ENCODE data around the gene COL10A1.
"Not testable (repeated sequence)": the region's sequence is repeated elsewhere in the genome, so short reads cannot be mapped to it uniquely, and the experiment has no call there.

The COL10A1 gene

DNA sequence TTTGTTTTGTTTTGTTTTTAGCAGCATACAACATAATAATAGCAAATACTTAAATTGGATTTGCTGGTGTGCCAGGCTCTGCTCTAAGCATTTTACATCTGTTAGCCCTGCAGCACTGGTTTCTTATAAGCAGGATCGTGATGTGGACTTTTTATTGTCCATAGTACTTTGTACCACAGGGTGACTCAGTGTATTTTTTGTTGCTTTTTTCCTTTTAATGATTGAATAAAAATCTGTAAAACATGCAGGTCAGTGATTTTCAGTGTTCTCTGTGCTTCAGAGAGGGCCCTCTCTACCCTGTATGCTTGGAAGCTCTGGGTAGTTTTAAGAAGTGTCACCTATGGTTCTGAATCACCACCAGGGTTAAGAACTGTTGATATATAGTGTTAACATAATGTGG is 21.3 kb downstream of the COL10A1 start:
- peaks cover 40% of the 10 kb centered on the region for H3K36me3 Mint-ChIP-seq

DNA sequence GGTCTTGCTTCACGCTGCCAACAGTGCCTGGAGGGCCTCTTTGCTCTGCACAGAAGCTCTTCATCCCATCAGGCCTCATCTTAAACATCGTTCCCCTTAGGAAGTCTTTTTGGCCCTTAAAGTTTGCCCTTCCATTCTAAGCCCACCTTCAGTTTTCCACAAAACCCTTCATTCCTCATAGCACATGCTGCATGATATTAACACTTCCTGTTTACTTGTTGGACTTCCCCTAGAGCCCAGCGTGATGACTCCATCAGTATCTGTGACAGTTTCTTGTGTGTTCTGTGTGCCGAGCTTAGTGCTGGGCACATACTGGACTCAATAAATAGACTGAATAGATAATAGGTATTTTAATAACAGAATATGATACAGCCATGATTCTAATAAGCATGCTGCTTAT is 23.1 kb downstream of the COL10A1 start:
- ATAC-seq (no peak), DNase-seq (ENCODE audit: low spot score in 2 of 2) (no peak)
- H3K4me1 Mint-ChIP-seq, result peaks cover 48% of the 10 kb centered on the region
- peaks cover 24% of the 10 kb centered on the region for H3K36me3 Mint-ChIP-seq
- peak overlapping the region; percentile 10 for H3K27ac Mint-ChIP-seq
- H3K4me3 Mint-ChIP-seq, result peak overlapping the region; percentile 87
- no peaks in the 10 kb centered on the region for H3K9me3 Mint-ChIP-seq

More for the DNA sequence above, 21.3 kb downstream of the COL10A1 start:
- Mint-ChIP-seq H3K4me1 (peaks cover 55% of the 10 kb centered on the region), H3K9me3 (no peaks in the 10 kb centered on the region), H3K4me3 (peak overlapping the region; percentile 18), H3K27ac (peak overlapping the region; percentile 65)
- DNase-seq (ENCODE audit: low spot score in 2 of 2) (no peak), ATAC-seq (no peak)

DNA sequence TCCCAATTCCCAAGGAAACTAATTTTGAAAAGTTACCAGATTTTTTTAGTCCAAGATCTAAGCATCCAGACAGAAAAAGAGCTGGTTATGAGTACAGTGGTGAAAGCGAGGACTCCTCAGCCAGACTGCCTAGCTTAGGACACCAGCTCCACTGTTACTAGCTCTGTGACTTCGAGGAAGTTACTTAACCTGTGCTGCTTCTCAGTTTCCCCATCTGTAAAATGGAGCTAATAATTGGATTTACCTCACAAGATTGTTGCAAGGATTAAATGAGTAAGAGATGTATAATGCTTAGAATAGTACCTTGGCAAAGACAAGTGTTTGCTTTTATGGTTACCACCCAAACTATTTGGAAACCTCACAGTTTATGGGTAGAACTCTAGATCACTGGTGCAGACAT is 24.1 kb downstream of the COL10A1 start:
- Mint-ChIP-seq H3K4me1 (peaks cover 48% of the 10 kb centered on the region), H3K27ac (peak overlapping the region; percentile 10), H3K36me3 (peaks cover 16% of the 10 kb centered on the region), H3K9me3 (no peaks in the 10 kb centered on the region), H3K4me3 (peak overlapping the region; percentile 87)
- no peak for DNase-seq (ENCODE audit: low spot score in 2 of 2)
- ATAC-seq, result no peak

DNA sequence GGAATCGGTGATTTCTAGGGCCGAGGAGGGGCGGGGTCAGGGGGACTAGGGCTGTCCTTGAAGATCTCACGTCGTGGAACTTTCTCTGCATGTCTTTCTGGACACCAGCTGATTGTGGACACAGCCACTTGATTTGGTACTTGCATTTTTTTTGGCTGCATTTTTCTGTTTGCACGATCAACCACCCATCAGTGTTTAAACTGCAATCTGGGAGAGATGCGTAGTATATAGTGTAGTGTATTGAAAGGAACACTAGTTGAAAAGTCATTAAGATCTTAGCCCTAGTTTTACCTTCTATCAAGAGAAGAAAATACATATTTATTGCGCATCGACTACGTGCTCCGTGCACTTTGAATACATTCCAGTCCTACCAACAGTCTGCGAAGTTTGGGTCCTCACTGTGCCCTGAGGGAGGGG is 24.6 kb downstream of the COL10A1 start:
- Mint-ChIP-seq H3K4me1 (peaks cover 48% of the 10 kb centered on the region), H3K4me3 (peak overlapping the region; percentile 87), H3K9me3 (no peaks in the 10 kb centered on the region), H3K27ac (peak overlapping the region; percentile 88), H3K36me3 (peaks cover 13% of the 10 kb centered on the region)
- ATAC-seq, result peak; percentile 0
- no peak for DNase-seq (ENCODE audit: low spot score in 2 of 2)

DNA sequence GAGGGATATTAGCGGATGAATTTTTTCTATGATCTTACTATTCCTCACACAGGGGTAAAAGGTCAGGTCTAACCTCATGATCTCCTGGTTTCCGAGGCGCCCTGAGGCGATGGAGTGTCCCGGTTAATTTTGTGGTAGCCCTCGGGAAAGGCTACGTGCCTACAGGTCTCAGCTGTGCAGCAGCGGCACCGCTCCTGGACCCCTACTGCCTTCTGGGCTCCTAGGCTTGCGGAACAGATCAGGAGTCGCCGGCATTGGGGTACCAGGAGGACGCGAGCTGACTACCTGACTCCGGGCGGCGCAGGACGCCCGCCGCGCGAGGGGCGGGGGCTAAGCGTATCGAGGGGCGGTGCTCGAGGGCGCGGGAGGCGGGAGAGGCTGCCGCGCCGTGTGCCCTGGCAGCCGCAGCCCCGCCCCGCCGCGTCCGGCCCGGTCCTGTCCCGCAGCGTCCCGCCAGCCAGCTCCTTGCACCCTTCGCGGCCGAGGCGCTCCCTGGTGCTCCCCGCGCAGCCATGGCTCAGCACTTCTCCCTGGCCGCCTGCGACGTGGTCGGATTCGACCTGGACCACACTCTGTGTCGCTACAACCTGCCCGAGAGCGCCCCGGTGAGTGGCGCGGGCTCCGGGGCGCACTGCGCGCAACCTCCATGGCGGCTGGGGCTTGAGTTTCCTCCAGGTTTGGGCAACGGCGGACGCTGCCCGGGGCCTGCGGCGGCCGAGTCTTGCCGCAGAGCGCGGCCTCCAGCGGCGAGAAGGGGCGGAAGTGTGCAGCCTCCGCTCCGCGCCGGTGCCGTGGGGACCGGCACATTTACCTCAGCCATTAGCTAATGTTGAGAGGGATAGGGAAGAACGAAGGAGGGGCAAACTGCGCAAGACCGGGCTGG is 25.3 kb downstream of the COL10A1 start, which contains the start of gene NT5DC1:
Gene NT5DC1 (plus strand): TSS at position 435 of the 883 bp plus-strand sequence. CDS start 78 bp downstream, at position 513.
- peak within 1 kb of the TSS; percentile 87 for H3K4me3 Mint-ChIP-seq
- peak within 1 kb of the TSS; percentile 88 for H3K27ac Mint-ChIP-seq
- peaks cover 3% of the 10 kb centered on the region for H3K9me3 Mint-ChIP-seq
- ATAC-seq (peak; percentile 95), DNase-seq (ENCODE audit: low spot score in 2 of 2) (peak; percentile 68 to 91)
- H3K36me3 Mint-ChIP-seq, result peaks cover 13% of the 10 kb centered on the region
- peaks cover 43% of the 10 kb centered on the region for H3K4me1 Mint-ChIP-seq

DNA sequence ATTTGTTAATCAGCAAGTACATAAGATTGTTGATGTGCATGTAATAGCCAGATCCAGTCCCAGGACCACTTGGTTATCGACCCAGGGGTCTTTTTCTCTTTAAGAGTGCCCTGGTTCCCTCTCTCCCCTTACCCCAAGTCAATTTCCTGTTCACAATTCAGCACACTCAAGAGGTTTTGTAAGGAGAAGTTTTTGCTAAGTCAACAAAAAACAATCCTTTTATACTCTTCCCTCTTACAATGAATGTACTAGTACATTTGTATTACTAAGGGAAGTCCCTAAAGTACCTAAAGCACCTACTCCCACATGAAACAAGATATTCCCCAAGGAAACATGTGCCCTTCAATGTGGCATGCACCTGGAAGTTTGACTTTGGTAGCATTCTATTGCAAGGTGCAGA is 26.9 kb downstream of the COL10A1 start:
- H3K4me1 Mint-ChIP-seq, result peaks cover 28% of the 10 kb centered on the region
- H3K36me3 Mint-ChIP-seq, result peaks cover 8% of the 10 kb centered on the region
- no peak overlapping the region for H3K27ac Mint-ChIP-seq
- peaks cover 3% of the 10 kb centered on the region for H3K9me3 Mint-ChIP-seq
- ATAC-seq, result no peak
- no peak overlapping the region for H3K4me3 Mint-ChIP-seq
- no peak for DNase-seq (ENCODE audit: low spot score in 2 of 2)

DNA sequence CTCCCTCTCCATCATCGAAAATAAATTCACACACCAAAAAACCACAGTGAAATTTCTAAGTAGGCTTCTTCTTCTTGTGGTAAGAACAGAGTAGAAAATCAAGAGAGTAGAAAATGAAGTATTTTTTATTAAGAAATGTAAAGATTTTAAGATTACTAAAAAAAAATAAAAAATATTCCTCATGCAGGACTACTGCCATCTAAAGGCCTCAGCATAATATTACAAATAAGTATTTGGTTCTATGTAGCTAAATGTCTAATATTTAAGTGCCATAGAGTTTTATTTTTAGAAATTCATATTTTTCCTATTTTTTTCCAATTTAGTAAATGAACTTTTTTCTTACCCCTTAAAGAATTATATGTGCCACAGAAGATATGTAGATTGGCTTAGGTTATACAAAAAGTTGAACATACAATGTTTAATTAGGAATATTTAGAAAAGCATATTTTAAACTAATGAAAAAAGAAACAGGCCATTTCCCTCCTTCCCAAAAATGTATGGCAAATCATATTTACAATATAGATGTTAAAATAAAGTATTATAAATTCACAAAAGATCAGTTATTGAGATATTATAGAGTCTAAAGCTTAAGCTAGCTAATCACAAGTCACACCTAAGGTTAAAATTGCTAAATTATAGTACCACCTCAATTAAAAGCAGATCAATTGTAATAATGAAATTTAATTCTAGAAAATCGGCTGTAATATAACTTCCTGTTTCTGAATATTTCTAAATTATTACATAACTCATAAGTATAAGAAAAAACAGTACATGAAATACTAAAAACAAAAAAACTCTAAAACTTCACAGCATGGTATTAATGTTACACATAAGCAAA is 28.7 kb downstream of the COL10A1 start:
- Mint-ChIP-seq H3K4me1 (peaks cover 10% of the 10 kb centered on the region), H3K4me3 (no peak overlapping the region), H3K9me3 (peaks cover 3% of the 10 kb centered on the region), H3K36me3 (no peaks in the 10 kb centered on the region), H3K27ac (no peak overlapping the region)
- no peak for DNase-seq (ENCODE audit: low spot score in 2 of 2)
- no peak for ATAC-seq

DNA sequence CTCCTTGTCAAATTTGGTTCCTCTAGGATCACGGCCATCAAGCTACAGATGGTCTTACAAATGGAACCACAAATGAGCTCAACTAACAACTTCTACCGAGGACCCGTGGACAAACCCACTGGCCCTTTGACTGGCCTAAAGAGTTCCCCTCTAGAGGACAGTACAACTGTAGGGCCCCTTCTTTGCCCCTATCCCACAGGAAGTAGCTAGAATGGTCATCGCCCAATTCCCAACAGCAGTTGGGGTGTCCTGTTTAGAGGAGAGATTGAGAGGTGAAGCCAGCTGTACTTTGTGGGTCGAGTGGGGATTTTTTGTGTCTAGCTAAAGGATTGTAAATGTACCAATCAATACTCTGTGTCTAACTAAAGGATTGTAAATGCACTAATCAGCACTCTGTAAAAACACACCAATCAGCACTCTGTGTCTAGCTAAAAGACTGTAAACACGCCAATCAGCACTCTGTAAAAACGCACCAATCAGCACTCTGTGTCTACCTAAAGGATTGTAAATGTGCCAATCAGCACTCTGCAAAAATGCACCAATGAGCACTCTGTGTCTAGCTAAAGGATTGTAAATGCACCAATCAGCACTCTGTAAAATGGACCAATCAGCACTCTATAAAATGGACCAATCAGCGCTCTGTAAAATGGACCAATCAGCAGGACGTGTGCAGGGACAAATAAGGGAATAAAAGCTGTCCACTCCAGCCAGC is 29.7 kb downstream of the COL10A1 start:
- not testable (repeated sequence) for ATAC-seq; H3K4me3 Mint-ChIP-seq; H3K4me1 Mint-ChIP-seq; H3K36me3 Mint-ChIP-seq; H3K27ac Mint-ChIP-seq; H3K9me3 Mint-ChIP-seq; DNase-seq (ENCODE audit: low spot score in 2 of 2)

DNA sequence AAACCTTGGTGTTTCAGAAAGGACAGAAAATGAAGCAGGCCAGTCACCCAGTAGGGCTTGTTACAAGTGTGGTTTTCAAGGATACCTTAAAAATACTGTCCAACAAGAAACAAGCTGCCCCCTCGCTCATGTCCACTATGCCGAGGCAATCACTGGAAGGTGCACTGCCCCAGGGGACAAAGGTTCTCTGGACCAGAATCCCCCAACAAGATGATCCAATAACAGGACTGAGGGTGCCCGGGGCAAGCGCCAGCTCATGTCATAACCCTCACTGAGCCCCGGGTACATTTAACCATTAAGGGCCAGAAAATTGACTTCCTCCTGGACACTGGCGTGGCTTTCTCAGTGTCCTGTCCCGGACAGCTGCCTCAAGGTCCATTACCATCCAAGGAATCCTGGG is 31.9 kb downstream of the COL10A1 start:
- Mint-ChIP-seq H3K9me3 (peaks cover 3% of the 10 kb centered on the region), H3K4me1 (peaks cover 6% of the 10 kb centered on the region), H3K27ac (no peak overlapping the region), H3K4me3 (no peak overlapping the region), H3K36me3 (no peaks in the 10 kb centered on the region)
- no peak for ATAC-seq
- DNase-seq (ENCODE audit: low spot score in 2 of 2), result no peak

DNA sequence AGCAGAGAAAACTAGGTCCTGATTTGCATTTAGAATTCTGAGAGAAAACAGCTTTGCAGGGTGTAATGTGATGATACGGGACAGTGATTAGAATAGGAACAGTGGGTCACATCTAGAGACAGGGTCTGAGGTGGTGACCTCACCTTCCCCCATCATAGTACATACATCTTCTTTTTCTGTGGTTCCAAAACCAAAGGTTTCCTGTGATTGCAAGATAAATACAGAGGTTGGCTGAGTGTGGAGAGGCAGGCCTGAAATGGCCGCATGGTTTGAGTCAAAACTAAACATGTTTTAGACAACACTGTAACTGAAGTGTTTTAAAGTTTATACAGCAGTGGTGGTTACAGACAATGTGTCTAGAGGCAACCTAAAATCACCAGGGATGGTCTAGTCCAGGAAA is 35.7 kb downstream of the COL10A1 start:
- no peak overlapping the region for H3K4me3 Mint-ChIP-seq

DNA sequence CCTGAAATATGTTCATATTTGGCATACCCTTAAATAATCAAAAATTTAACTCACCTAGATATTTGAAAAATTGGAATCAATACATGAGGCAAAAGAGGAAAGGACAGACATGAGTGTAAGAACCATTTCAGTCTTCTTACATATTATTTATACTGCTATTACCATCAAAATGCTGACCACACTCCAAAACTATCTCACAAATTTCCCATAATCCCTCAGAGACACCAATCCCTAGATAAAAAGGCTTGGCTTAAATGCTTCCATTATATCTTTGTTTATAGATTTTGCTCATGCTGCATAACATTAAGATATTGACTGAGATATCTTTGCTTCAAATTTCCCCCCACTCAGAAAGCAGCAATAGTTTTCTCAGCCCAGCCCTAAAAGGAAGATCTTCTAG is 37.0 kb downstream of the COL10A1 start:
- no peak overlapping the region for H3K4me3 Mint-ChIP-seq
- ATAC-seq (no peak), DNase-seq (ENCODE audit: low spot score in 2 of 2) (no peak)
- no peak overlapping the region for H3K27ac Mint-ChIP-seq
- peaks cover 6% of the 10 kb centered on the region for H3K4me1 Mint-ChIP-seq
- no peaks in the 10 kb centered on the region for H3K36me3 Mint-ChIP-seq
- no peaks in the 10 kb centered on the region for H3K9me3 Mint-ChIP-seq

More for the DNA sequence above, 35.7 kb downstream of the COL10A1 start:
- no peaks in the 10 kb centered on the region for H3K36me3 Mint-ChIP-seq
- no peak overlapping the region for H3K27ac Mint-ChIP-seq
- peaks cover 6% of the 10 kb centered on the region for H3K4me1 Mint-ChIP-seq
- DNase-seq (ENCODE audit: low spot score in 2 of 2), result no peak
- no peaks in the 10 kb centered on the region for H3K9me3 Mint-ChIP-seq
- peak; percentile 95 for ATAC-seq

DNA sequence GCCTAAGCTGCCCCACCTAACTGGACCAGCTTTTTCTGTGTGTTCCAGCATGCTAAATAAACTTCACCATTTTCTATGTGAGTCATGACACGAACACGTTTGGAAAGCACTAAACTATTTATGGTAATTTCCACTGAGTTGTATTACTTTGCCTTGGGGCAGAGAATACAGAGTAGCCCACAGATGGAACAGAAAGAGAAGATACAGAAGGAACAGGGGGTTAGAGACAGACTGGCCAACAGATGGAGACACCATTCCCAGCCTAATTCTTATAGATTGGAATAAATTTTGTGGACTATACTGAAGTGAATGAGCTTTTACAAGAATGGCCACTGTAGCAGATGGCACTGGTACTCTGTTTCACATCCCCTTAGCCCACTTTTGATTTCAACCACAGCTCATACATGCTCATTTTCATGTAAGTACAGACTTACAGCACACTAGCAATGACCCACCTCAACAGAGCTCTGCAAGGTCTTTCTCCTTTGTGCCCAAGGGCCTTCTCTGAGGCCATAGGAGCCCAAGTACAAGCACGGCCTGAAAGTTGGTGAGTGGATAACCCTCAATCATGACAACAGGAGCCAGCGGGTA is 38.4 kb downstream of the COL10A1 start:
- Mint-ChIP-seq H3K9me3 (no peaks in the 10 kb centered on the region), H3K36me3 (no peaks in the 10 kb centered on the region), H3K4me3 (no peak overlapping the region), H3K27ac (no peak overlapping the region), H3K4me1 (peaks cover 6% of the 10 kb centered on the region)
- ATAC-seq (peak; percentile 62), DNase-seq (ENCODE audit: low spot score in 2 of 2) (no peak)

DNA sequence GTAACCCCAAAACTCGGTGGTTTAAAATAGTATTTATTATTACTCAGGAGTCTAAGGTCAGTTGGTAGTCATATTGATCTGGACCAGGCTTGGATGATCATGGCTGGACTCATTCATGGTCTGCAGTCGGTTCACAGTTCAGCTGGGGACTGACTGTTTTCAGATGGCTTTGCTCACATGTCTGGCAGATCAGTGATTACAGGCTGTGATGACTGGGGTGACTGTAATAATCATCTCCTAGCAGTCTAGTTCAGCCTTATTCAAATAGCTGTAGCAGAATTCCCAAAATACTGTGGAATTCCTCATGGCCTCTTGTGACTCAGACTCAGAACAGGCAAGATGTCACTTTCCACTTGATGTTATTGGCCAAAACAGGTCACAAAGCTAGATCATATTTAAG is 41.6 kb downstream of the COL10A1 start:
- no peaks in the 10 kb centered on the region for H3K9me3 Mint-ChIP-seq
- no peak overlapping the region for H3K4me3 Mint-ChIP-seq
- no peaks in the 10 kb centered on the region for H3K36me3 Mint-ChIP-seq
- no peak overlapping the region for H3K27ac Mint-ChIP-seq
- no peak for DNase-seq (ENCODE audit: low spot score in 2 of 2)
- no peak for ATAC-seq
- H3K4me1 Mint-ChIP-seq, result no peaks in the 10 kb centered on the region

DNA sequence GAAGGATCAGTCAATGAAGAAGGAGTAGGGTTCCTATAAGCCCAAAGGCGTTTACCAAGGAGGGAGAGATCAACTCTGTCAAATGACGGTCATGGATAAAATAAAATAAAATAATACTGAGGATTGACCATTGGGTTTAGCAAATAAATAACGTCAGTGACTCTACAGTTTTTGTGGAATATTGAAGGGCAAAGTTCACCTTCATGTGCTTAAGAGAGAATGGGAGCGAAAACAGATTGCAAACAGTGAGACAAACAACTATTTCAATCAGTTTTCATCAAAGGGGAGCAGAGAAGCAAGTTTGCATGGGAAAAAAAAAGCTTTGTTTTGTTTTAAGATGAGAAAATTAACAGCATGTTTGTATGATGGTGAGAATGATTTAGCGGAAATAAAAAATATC is 42.9 kb downstream of the COL10A1 start:
- no peak for DNase-seq (ENCODE audit: low spot score in 2 of 2)
- Mint-ChIP-seq H3K4me1 (no peaks in the 10 kb centered on the region), H3K9me3 (no peaks in the 10 kb centered on the region), H3K4me3 (no peak overlapping the region), H3K27ac (no peak overlapping the region), H3K36me3 (no peaks in the 10 kb centered on the region)
- ATAC-seq, result no peak

DNA sequence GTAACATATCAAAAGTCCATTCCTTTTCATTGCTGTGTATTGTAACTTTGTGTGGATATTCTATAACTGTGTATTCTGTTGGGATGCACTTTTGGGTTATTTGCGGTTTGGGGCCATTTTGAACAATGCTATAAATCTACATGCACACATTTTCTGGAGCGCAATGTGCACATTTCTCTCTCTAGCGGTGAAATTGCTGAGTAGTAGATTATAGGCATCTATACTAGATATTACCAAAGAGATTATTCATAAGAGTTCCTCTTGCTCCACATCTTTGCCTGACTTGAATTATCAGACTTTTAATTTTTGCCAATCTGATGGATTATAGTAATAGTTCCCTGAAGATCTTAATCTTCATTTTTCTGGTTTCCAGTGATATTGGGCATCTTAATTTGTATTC is 47.0 kb downstream of the COL10A1 start:
- Mint-ChIP-seq H3K4me1 (no peaks in the 10 kb centered on the region), H3K27ac (no peak overlapping the region), H3K9me3 (no peaks in the 10 kb centered on the region), H3K4me3 (no peak overlapping the region), H3K36me3 (no peaks in the 10 kb centered on the region)
- DNase-seq (ENCODE audit: low spot score in 2 of 2) (no peak), ATAC-seq (no peak)

Measured in stimulated activated effector memory CD8-positive, alpha-beta T cell treated with anti-CD3 and anti-CD28 coated beads, Interleukin-12 subunit alpha, Interleukin-12 subunit beta, amount 100 ng/mL, for 72 hours (primary cell).